ENCODE measurements around the gene TTF1.
"Not testable (repeated sequence)": the region's sequence is repeated elsewhere in the genome, so short reads cannot be mapped to it uniquely, and the experiment has no call there.

GRCh38 chr9:132378416-132378815 lies 28.2 kb downstream of the TTF1 start:
- TF ChIP-seq, protein P1, sequence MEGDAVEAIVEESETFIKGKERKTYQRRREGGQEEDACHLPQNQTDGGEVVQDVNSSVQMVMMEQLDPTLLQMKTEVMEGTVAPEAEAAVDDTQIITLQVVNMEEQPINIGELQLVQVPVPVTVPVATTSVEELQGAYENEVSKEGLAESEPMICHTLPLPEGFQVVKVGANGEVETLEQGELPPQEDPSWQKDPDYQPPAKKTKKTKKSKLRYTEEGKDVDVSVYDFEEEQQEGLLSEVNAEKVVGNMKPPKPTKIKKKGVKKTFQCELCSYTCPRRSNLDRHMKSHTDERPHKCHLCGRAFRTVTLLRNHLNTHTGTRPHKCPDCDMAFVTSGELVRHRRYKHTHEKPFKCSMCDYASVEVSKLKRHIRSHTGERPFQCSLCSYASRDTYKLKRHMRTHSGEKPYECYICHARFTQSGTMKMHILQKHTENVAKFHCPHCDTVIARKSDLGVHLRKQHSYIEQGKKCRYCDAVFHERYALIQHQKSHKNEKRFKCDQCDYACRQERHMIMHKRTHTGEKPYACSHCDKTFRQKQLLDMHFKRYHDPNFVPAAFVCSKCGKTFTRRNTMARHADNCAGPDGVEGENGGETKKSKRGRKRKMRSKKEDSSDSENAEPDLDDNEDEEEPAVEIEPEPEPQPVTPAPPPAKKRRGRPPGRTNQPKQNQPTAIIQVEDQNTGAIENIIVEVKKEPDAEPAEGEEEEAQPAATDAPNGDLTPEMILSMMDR (IDR thresholded peaks at IDR 0.05) = not testable (repeated sequence)
- not testable (repeated sequence) for TF ChIP-seq POLR2A (IDR thresholded peaks at IDR 0.05)

All from lower leg skin (tissue), 3 donors.